Mucosa of descending colon (tissue), 3 donors: ENCODE data around the gene THBD. TPM values are rescaled to one million over a fixed set of nuclear protein-coding genes. Genes with fewer than 3 reads are reported as not detected.

ENCODE experiments used
- ATAC-seq: fragments of 200-7000 bp; cut with Tn5 transposase; one replicate; pipeline ENCODE4 v1.9.1; 2020; ENCODE audit warnings: mild to moderate bottlenecking, moderate library complexity
- DNase-seq, 3 donors: peaks; one replicate each; pipeline ENCODE4 v3.0.0-alpha.2; 2020
- H3K36me3 ChIP-seq: fragments of 200-600 bp; one replicate; pipeline ENCODE4 v1.8.0; 2021; ENCODE audit warnings: low read depth, mild to moderate bottlenecking
- H3K4me1 ChIP-seq: fragments of 200-600 bp; one replicate; pipeline ENCODE4 v1.8.0; 2021; ENCODE audit warnings: low read depth, mild to moderate bottlenecking
- H3K4me3 ChIP-seq: fragments of 200-600 bp; one replicate; pipeline ENCODE4 v1.8.0; 2021; ENCODE audit warnings: mild to moderate bottlenecking
- H3K9me3 ChIP-seq: fragments of 200-600 bp; one replicate; pipeline ENCODE4 v1.8.0; 2021; ENCODE audit warnings: mild to moderate bottlenecking
- intact Hi-C, 2 donors: fragments of 100-400 bp; cut with DNase I in 1 of 2; cut with micrococcal nuclease in 1 of 2; formaldehyde crosslinking; loops; one replicate each; pipeline versions ENCODE4 v1.11.0 to v1.11.1; 2022; cut with DNase I, micrococcal nuclease
- total RNA-seq, 3 donors: library from RNA; stranded (reverse); fragmentation: NEBNext Ultra II Directional in 2 of 3; extraction: Animal tissue kit (Norgen Biotek cat#: 25700) in 2 of 3; gene quantifications; one replicate each; pipeline versions ENCODE4 v1.2.1 to v1.2.4, GENCODE V29; 2021 to 2023
- TF ChIP-seq, protein P1 (sequence below): fragments of 200-600 bp; IDR thresholded peaks from one replicate; pipeline ENCODE4 v1.8.0; 2022; ENCODE audit warnings: antibody characterized with exemption, mild to moderate bottlenecking
- donor health status: DM: no; HTN: no; CAD: no; lungs with moderate emphysema.
- donor health status: DM: no; HTN: no; CAD: no.
- donor health status: DM: no; HTN: yes; CAD: no.

Gene THBD
- total RNA-seq, 3 donors from 2014 or later = 1.8 to 8.8 (median 5.9) TPM

DNA sequence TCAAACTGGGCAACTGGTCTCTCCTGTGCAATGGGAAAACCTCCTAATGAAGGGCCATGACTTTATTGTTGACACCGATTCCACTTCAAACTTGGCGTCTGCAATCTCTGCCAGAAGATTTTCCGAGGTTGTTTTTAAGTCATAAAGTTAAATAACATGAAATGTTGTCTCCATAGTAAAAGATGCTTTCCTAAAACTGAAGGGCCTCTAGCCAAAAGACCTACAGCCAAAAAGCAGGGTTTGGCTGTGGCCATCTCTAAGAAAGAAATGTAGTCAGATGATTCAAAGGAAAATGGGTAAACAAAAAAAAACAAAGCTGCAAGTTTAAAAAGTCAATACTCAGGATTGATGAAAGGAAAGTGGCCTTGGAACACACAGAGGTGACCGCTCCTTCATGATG, 22.5 kb upstream of the THBD start:
- H3K9me3 ChIP-seq = no peaks in the 10 kb centered on the region
- H3K4me1 ChIP-seq = peaks cover 3% of the 10 kb centered on the region
- DNase-seq (no peak), ATAC-seq (no peak)
- intact Hi-C loops = no loop called here
- TF ChIP-seq, protein P1, sequence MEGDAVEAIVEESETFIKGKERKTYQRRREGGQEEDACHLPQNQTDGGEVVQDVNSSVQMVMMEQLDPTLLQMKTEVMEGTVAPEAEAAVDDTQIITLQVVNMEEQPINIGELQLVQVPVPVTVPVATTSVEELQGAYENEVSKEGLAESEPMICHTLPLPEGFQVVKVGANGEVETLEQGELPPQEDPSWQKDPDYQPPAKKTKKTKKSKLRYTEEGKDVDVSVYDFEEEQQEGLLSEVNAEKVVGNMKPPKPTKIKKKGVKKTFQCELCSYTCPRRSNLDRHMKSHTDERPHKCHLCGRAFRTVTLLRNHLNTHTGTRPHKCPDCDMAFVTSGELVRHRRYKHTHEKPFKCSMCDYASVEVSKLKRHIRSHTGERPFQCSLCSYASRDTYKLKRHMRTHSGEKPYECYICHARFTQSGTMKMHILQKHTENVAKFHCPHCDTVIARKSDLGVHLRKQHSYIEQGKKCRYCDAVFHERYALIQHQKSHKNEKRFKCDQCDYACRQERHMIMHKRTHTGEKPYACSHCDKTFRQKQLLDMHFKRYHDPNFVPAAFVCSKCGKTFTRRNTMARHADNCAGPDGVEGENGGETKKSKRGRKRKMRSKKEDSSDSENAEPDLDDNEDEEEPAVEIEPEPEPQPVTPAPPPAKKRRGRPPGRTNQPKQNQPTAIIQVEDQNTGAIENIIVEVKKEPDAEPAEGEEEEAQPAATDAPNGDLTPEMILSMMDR = no peak
- H3K36me3 ChIP-seq = no peaks in the 10 kb centered on the region
- H3K4me3 ChIP-seq = no peak overlapping the region

DNA sequence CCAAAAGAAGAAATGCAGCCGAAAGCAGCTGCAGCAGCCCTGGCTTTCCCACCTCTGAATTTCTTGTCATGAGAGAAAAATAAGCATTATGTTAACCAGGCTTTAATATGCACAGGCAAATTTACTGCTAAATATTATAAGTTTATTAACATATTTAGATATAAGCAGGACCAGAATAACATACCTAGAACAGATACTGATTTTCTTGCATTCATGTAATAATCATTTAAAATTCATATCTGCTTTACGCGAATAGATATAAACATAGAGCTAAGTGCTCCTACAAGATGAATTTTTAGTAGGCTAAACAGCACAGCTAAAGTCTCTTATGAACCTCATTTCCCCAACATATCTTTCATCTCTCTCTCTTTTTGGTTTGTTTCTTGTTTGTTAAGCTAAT, 21.9 kb upstream of the THBD start:
- H3K4me1 ChIP-seq = peaks cover 3% of the 10 kb centered on the region
- H3K9me3 ChIP-seq = no peaks in the 10 kb centered on the region
- intact Hi-C loops = no loop called here
- DNase-seq (no peak), ATAC-seq (no peak)
- no peak overlapping the region for H3K4me3 ChIP-seq
- H3K36me3 ChIP-seq = no peaks in the 10 kb centered on the region
- TF ChIP-seq, protein P1 = no peak

- DNase-seq = no peak
- H3K36me3 ChIP-seq = no peaks in the 10 kb centered on the region
- H3K4me3 ChIP-seq = no peak overlapping the region
- intact Hi-C loops = no loop called here
- peaks cover 3% of the 10 kb centered on the region for H3K4me1 ChIP-seq
- TF ChIP-seq, protein P1 = no peak
- ATAC-seq = no peak
- H3K9me3 ChIP-seq = no peaks in the 10 kb centered on the region
These were observed 19.6 kb upstream of the THBD start for GRCh38 chr20:23069108-23069507.

DNA sequence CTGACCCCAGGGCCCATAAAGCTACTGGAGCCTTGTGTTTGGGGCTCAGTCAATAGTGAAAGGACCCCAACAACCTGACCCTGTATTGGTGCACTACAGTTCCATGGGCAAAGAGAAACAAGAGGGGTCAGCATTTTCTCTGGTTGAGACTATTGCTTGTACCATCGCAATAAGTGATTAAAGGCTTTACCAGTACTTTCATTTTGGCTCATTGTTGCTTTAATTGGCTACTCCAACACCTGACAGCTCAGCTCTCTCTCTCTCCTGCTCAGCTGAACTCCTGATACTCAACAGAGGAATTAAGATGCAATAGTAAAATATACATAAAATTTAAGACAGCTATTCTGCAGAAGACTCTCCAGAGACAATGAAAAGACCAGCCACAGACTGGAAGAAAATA, 18.8 kb upstream of the THBD start:
- ATAC-seq (no peak), DNase-seq (no peak)
- H3K36me3 ChIP-seq = no peaks in the 10 kb centered on the region
- H3K9me3 ChIP-seq = no peaks in the 10 kb centered on the region
- intact Hi-C loops = no loop called here
- TF ChIP-seq, protein P1 = no peak
- H3K4me3 ChIP-seq = no peak overlapping the region
- peaks cover 3% of the 10 kb centered on the region for H3K4me1 ChIP-seq

DNA sequence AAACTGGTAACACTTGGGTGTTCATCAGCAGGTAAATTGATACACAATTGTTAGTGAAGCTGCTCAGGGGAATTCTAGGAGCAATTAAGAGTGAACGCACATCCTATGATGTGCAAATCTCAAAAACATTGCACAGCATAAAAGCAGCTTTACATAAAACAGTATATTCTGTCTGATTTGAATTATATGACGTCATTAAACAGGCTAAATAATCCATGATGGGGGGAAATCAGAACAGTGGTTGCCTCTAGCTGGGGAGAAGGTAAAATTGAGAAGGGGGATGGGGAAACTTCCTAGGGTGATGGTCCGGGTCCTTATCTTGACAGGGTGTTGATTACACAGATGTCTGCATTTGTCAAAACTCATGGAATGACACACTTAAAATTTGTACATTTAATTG, 17.3 kb upstream of the THBD start:
- Histone ChIP-seq H3K9me3 (no peaks in the 10 kb centered on the region), H3K4me1 (peaks cover under 1% of the 10 kb centered on the region), H3K4me3 (no peak overlapping the region), H3K36me3 (no peaks in the 10 kb centered on the region)
- no peak for DNase-seq
- intact Hi-C loops = no loop called here
- TF ChIP-seq, protein P1 = no peak
- no peak for ATAC-seq
